Daoy (cell line): ENCODE measurements around the gene APOB. TPM values are rescaled to one million over a fixed set of nuclear protein-coding genes. Genes with fewer than 3 reads are reported as not detected.

Experiments used
- DNase-seq: peaks from one replicate; pipeline ENCODE4 v3.0.0-alpha.2; 2015; ENCODE audit warnings: low read depth
- total RNA-seq: library from RNA; depleted of rRNA; stranded (reverse); fragments of >200 nt; shearing (Covaris generic); gene quantifications from 2 replicates; pipeline ENCODE4 v1.2.3, GENCODE V29; 2014; rRNA removed

Gene APOB
- total RNA-seq: not detected in 2 replicates

GRCh38 chr2:21043744-21044532 is at the start of gene APOB:
Gene APOB (minus strand): TSS chr2:21044073. CDS start chr2:21043945, 128 bp downstream.
- DNase-seq: peak; percentile 39

DNA sequence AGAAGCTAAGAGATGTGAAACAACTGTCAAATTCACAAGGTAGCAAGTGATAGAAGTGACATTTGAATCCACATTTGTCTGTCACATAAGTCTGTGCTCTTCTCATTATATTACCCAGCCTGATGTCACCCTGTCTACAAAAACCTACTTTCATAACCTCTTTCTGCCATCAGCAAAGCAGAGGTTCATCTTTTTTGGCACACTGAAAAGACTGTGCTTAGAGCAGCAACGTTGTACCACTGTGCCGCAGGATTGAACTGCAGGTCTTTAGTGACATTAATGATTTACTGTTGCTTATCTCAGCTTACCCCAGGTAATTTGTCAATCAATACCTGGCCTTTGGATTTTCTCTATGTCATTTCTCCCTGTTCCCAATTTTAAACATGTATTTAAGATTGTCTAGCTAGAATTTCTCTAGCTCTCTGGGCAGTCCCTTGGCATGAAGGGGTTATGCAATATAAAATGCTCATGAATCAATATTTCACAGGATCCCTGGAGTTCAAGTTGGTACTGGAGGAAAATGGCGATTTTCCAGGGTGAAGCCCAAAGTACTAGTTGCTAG is 48.5 kb upstream of the APOB start:
- no peak for DNase-seq

- DNase-seq: no peak
These were observed 40.5 kb upstream of the APOB start for GRCh38 chr2:21084401-21084800.

DNA sequence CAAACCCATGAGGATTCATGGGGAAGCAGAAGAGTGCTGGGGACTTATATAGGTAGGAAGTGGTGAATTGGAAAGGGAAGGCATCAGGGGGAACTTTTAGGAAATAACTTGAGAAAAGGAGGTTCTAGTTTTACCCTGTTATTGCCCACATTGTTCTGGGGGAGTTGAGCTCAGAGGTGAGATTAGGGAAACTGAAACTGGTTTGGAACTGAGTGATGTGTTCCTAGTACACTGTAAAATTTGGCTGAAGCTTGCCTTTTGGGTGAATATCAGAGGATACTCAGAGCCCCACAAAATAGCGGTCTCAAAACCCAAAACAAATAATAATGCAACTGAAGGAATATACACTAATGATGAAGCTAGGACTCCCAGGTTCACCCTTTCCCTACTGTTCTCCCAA is 39.6 kb upstream of the APOB start:
- DNase-seq: no peak

- no peak for DNase-seq
These were observed 34.4 kb upstream of the APOB start for GRCh38 chr2:21078296-21078695.

GRCh38 chr2:21072477-21073242 is 28.8 kb upstream of the APOB start:
- no peak for DNase-seq

- peak; percentile 13 for DNase-seq
These were observed 26.7 kb upstream of the APOB start for GRCh38 chr2:21070341-21071257.

GRCh38 chr2:21069746-21070340 is 26.0 kb upstream of the APOB start:
- DNase-seq: no peak

DNA sequence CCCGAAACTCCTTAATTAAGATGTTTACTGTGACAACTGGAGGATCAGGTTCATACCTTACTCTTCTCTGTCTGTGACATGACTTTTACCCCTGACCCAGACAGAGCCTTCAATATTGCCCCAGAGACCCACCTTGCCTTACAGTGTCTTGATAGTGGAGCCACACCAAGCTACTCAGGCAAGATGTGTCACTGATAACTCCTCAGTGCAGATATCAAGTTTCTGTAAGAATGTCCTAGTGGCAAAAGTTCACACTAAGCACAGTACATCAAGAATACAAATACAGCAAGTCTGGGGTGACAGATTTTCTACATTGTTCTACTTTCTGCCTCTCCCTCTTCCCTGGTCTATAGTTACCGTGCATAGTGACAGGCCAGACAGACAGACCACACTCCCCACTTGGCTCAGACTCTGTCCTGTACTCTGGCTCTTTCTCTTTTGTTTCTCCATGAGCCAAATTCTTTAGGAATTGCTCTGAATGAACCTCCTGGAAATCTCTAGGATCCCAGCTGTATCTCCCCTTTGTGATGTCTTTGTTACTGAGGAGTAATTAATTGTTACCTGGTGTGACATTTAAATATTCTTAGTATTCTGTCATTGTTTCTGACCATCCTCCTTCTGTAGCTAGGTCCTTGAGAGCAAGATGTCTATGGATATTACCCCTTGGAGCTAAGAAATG is 24.1 kb upstream of the APOB start:
- no peak for DNase-seq

GRCh38 chr2:21067125-21067524 is 23.3 kb upstream of the APOB start:
- no peak for DNase-seq

GRCh38 chr2:21059885-21060610 is 16.2 kb upstream of the APOB start:
- DNase-seq: no peak

DNA sequence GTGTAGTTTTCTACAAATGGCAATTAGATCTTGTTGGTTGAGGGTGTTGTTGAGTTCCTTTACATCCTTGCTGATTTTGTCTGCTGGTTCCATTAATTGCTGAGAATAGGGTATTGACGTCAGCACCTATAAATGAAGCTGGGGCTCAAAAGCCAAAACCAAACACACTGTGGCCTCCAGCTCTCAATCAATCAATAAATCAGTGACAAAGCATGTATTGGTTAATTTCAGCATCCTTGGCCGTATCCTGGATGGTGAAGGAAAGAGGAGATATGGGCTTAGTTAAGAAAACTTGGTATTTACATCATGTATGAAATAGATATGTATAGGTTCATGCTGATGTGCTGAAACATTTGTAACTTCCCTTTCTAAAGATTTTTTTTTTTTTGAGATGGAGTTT is 13.2 kb upstream of the APOB start:
- no peak for DNase-seq

- no peak for DNase-seq
These were observed 12.3 kb upstream of the APOB start for GRCh38 chr2:21055879-21056790.

DNA sequence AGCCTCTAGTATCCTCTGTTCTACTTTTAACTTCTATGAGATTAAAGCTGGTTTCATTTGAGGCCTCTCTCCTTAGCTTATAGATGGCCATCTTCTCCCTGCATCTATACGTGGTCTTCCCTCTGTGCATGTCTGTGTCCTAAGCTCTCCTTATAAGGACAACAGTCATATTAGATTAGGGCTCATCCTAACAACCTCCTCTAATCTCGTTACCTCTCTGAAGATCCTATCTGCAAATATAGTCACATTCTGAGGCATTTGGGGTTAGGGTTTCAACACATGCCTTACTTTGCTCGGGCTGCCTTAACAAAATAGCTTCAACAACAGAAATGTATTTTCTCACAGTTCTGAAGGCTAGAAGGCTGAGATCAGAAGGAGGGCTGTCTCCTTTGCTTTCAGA is 11.6 kb upstream of the APOB start:
- DNase-seq: no peak

- no peak for DNase-seq
These were observed 10.1 kb upstream of the APOB start for GRCh38 chr2:21054011-21054410.

DNA sequence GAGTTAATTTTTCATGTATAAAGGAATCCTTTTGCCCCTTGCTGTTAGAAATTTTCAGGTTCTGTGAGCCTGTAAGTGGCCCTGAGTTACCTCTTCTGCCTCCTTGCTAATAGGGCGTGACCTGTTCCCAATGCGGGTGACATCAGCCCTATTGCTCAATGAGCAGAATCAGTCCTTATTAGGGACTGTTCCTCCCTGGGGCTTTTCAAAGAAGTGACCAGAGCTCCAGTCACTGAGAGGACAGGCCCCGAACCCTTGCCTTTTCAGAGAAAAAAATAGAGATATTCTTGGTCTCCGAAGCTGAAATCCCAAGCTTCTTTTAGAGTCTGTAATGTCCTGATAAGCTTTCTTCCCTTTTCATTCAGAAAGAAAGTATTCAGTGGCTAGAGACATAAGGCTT is 8.2 kb upstream of the APOB start:
- no peak for DNase-seq

DNA sequence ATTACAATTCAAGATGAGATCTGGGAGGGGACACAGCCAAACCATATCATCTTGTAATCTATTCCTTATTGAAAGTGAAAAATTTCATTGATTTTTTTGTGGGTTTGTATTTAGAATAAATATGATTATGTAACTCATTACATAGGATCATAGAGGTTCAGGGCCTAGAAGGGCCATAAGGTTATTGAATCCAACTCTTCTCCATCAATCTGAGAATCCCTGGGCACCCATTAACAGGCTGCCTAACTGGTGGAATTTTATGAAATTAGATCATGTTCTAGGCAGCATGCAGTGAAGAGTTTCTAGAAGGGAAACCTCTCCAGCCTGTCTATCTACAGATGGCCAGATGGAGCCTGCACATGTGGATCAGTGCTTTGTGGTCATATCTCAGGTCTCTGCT is 6.3 kb upstream of the APOB start:
- DNase-seq: no peak

- peak; percentile 49 for DNase-seq
These were observed 3.5 kb upstream of the APOB start for GRCh38 chr2:21047141-21048009.
